RWPE1 (cell line): Measurements from ENCODE around the gene PPP6R2.
"Not testable (repeated sequence)": the region's sequence is repeated elsewhere in the genome, so short reads cannot be mapped to it uniquely, and the experiment has no call there.

Source experiments
- CTCF ChIA-PET: fragments of 350-600 bp; sonication (Branson Sonifier 250); formaldehyde crosslinking; extraction: SDS; loops from one replicate; lab custom pipeline; 2021; lab: Yijun Ruan, JAX
- POLR2A ChIA-PET: fragments of 400-600 bp; formaldehyde crosslinking; extraction: SDS; loops from one replicate; lab custom pipeline; 2020; ENCODE audit warnings: antibody characterized with exemption; ENCODE audit not compliant: low non-redundant PET; lab: Yijun Ruan, JAX
- DNase-seq: peaks from one replicate; pipeline ENCODE4 v3.0.0; 2012; ENCODE audit warnings: low spot score
- H3K27ac ChIP-seq: fragments of 450-650 bp; 2 replicates; pipeline ENCODE4 v1.5.1; 2017
- CTCF ChIP-seq: fragments of 450-650 bp; conservative IDR thresholded peaks from 2 replicates; pipeline ENCODE4 v1.5.1; 2017; ENCODE audit warnings: low read depth, mild to moderate bottlenecking

Gene PPP6R2

DNA sequence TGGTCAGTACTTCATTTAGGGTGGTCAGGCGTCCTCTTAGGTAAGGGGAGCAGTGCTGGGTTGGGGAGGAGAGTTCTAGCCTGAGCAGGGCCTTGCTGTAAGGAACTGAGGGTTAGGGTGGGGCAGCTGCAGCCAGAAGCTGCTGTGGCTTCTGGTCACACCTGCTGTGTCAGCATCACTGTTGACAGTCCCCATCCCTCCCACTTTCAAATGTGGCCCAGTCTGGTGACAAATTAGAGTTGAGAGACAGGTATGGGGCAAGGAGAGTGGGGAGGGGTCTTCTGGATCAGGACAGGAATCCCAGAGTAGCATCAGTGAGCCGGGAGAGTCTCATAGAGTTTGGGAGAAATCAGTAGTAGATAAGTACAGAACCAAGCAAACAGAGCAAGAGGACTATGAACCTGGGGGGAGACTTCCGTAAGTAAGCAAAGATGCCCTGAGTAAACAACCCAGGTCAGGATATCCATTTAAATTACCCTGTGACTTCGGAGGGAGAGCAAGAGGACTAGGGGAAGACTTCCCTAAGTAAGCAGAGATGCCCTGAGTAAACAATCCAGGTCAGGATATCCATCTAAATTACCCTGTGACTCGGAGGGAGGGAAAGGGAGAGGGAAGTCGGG is 53.7 kb downstream of the PPP6R2 start:
- ChIA-PET POLR2A (no interaction called here), CTCF (no interaction called here)
- DNase-seq, result no peak
- H3K27ac ChIP-seq, result no peak overlapping the region
- no peak for TF ChIP-seq CTCF

DNA sequence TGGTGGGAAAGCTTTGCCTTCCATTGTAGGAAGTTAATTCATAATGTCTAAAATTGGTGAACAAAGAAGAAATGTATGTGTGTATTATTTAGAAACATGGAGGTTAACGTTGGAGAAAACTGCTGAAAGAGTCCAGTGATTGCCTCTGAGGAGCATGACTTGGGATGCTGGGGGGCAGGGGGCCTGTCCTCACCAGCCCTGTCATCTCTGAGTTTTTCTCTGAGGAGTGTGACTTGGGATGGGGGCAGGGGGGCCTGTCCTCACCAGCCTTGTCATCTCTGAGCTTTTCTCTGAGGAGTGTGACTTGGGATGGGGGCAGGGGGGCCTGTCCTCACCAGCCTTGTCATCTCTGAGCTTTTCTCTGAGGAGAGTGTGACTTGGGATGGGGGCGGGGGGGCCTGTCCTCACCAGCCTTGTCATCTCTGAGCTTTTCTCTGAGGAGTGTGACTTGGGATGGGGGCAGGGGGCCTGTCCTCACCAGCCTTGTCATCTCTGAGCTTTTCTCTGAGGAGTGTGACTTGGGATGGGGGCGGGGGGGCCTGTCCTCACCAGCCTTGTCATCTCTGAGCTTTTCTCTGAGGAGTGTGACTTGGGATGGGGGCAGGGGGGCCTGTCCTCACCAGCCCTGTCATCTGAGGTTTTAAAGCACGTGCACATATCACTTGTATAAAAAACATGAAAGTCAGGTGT is 54.4 kb downstream of the PPP6R2 start:
- POLR2A ChIA-PET, H3K27ac ChIP-seq, CTCF ChIA-PET, DNase-seq: not testable (repeated sequence)

DNA sequence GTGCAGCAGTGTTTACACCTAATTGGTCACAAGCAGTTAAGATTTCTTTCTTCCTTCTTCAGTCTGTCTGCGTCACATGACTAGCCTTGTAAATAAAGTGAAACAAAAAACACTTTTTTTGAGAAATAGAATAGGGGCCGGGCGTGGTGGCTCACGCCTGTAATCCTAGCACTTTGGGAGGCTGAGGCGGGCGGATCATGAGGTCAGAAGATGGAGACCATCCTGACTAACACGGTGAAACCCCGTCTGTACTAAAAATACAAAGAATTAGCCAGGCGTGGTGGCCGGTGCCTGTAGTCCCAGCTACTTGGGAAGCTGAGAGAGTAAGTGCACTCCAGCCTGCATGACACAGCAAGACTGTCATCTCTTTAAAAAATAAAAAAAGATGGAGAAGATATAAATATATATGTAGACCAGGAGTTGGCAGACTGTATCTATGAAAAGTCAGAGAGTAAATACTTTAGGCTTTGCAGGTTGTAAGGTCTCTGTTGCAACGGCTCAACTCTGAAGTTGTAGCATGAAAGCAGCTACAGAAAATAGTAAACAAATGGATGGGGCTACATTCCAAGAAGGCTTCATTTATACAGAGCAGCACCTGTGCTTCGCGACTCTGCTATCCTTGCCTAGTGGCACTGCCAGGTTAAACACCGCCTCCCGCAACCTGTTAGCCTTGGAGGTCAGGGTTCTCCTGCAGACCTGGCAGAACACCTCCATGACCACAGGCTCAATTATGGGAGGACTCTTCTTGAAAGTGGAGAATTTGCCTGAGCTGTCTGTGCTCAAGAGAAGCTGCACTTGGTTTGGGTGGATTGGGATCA is 55.9 kb downstream of the PPP6R2 start:
- POLR2A ChIA-PET, result no interaction called here
- DNase-seq, result no peak
- CTCF ChIA-PET, result interaction anchor here (0.6 kb wide), 1 partner anchor 30 kb away, joined by 3 read pairs; no protein-coding TSS in a partner anchor

DNA sequence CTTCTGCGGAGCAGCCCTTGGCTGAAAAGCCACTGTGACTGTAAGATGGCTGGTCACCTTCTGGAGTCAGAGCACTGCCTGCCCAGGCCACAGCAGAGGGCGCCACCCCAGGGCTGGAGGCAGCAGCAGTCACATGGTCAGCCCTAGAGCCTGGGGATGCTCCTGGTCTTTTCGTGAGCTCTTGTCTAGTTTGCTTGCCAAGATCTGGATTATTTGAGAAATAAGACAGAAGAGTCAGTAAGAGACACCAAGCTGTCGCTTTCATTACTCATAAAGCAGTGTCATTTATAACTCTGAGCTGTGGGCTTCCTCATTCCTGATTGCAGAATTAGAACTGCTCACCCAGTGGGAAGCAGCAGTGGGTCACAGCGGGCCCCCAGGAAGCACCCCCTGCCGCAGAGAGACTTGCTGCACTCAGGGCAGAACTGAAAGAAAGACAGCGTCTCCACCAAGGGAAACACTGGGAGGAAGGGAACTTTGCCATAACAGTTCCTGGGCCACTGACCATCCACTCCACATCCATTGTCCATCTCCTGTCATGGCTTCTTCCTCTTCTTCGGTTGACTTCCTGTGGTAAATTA is 56.7 kb downstream of the PPP6R2 start:
- peak; percentile 2 for DNase-seq
- ChIA-PET CTCF (interaction anchor here (0.6 kb wide), 1 partner anchor 8 kb away, joined by 4 read pairs; no protein-coding TSS in a partner anchor), POLR2A (no interaction called here)
- 0 out of 2 replicates have a peak, but pooled peaks have one; percentile 20 for TF ChIP-seq CTCF
- peak overlapping the region; percentile 29 for H3K27ac ChIP-seq

More for the DNA sequence above, 55.9 kb downstream of the PPP6R2 start:
- TF ChIP-seq CTCF, result no peak
- peak overlapping the region; percentile 29 for H3K27ac ChIP-seq

DNA sequence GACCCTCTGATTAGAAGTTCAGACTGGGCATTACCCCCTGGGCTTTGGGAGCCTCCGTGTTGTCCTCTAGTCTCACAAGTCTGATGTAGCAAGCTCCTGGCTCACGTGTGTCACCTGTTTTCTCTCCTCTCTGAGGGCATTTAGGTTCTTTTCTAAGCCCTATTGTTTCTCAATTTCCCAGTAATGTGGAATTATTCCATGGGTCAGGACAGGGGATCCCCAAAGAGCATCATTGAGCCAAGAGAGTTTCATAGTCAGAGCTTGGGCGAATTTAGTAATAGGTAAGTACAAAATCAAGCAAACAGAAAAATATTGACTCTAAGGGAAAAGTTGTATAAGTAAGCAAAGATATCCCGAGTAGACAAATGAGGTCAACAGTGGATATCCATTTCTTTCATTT is 57.3 kb downstream of the PPP6R2 start:
- TF ChIP-seq CTCF, result no peak
- CTCF ChIA-PET, result interaction anchor here (0.5 to 0.6 kb wide), 2 partner anchors 8 to 70 kb away, joined by 3 to 4 read pairs; no protein-coding TSS in a partner anchor
- H3K27ac ChIP-seq, result peak overlapping the region; percentile 29
- POLR2A ChIA-PET, result interaction anchor here (0.6 kb wide), 1 partner anchor 8 kb away, joined by 4 read pairs; no protein-coding TSS in a partner anchor
- DNase-seq, result no peak

DNA sequence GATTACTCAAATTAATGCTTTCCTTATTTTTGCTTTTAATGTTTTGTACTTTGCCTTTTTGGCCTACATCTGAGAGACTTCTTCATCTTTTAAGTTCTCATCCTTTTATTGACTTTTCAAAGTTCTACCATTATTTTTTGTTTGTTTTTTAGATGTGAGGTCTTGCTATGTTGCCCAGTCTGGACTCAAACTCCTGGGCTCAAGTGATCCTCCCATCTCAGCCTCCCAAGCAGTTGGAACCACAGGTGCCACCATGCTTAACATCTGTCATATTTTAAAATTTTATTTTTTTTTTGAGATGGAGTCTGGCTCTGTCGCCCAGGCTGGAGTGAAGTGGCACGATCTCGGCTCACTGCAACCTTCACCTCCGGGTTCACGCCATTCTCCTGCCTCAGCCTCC is 57.8 kb downstream of the PPP6R2 start:
- POLR2A ChIA-PET, result interaction anchor here (0.6 kb wide), 1 partner anchor 8 kb away, joined by 4 read pairs; no protein-coding TSS in a partner anchor
- no peak for DNase-seq
- CTCF ChIA-PET, result interaction anchor here (0.5 kb wide), 1 partner anchor 69 kb away, joined by 3 read pairs; no protein-coding TSS in a partner anchor
- TF ChIP-seq CTCF, result no peak
- H3K27ac ChIP-seq, result no peak overlapping the region
